Upper lobe of right lung (tissue), 1 donor: ENCODE data around the gene TM9SF3. TPM values are rescaled to one million over a fixed set of nuclear protein-coding genes. Genes with fewer than 3 reads are reported as not detected.

Source experiments
- ATAC-seq: fragments of 200-7000 bp; cut with Tn5 transposase; one replicate; pipeline ENCODE4 v1.9.1; 2020; ENCODE audit warnings: mild to moderate bottlenecking, moderate library complexity
- DNase-seq: peaks from one replicate; pipeline ENCODE4 v3.0.0-alpha.2; 2020
- H3K27ac ChIP-seq: fragments of 200-600 bp; one replicate; pipeline ENCODE4 v1.8.0; 2022
- H3K27me3 ChIP-seq: fragments of 200-600 bp; one replicate; pipeline ENCODE4 v1.8.0; 2022; ENCODE audit warnings: mild to moderate bottlenecking
- H3K36me3 ChIP-seq: fragments of 200-600 bp; one replicate; pipeline ENCODE4 v1.8.0; 2022
- H3K4me1 ChIP-seq: fragments of 200-600 bp; one replicate; pipeline ENCODE4 v1.8.0; 2022
- H3K4me3 ChIP-seq: fragments of 200-600 bp; one replicate; pipeline ENCODE4 v1.8.0; 2022; ENCODE audit warnings: mild to moderate bottlenecking
- H3K9me3 ChIP-seq: fragments of 200-600 bp; one replicate; pipeline ENCODE4 v1.8.0; 2022
- intact Hi-C: fragments of 100-400 bp; cut with DNase I; formaldehyde crosslinking; loops from one replicate; pipeline ENCODE4 v1.11.0; 2022
- total RNA-seq: library from RNA; stranded (reverse); fragmentation: NEBNext Ultra II Directional; extraction: Animal tissue kit (Norgen Biotek cat#: 25700); gene quantifications from one replicate; pipeline ENCODE4 v1.2.1, GENCODE V29; 2021
- TF ChIP-seq, protein P1 (sequence below): fragments of 200-600 bp; IDR thresholded peaks from one replicate; pipeline ENCODE4 v1.8.0; 2022; ENCODE audit warnings: antibody characterized with exemption
- donor health status: DM: no; HTN: yes; CAD: no; lungs with severe emphysema.

TM9SF3 gene
- total RNA-seq, 1 donor from 2014 or later: 123 TPM

DNA sequence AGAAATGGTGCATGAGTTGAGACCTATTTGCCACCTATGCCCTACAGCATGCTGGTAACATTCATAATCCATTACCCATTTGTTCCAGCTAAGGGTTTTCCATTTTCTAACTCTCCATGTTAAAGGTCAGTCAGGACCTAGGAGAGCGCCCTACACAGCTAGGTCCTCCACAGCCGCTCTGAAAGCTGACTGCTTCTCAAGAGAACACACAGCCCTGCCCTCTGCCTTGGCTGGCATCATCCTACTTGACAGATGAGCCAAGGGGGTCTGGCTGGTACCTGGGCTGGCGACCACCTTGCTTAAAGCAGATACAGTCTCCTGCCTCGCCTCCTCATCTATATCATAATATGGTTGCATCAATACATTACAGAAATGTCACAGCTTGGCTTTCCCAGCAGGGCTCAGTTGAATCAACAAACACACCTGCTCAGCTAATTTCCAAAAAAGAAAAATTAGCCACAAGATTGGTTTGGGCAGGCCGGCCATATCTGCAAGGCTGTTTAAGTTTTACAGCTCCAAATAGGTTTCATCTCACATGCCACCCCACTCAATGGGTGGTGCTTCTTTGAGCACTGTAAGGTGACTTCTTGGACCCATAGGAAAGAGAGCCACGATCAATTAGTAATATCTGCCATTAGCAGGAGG lies 90.4 kb downstream of the TM9SF3 start:
- peak; percentile 54 for ATAC-seq
- TF ChIP-seq, protein P1, sequence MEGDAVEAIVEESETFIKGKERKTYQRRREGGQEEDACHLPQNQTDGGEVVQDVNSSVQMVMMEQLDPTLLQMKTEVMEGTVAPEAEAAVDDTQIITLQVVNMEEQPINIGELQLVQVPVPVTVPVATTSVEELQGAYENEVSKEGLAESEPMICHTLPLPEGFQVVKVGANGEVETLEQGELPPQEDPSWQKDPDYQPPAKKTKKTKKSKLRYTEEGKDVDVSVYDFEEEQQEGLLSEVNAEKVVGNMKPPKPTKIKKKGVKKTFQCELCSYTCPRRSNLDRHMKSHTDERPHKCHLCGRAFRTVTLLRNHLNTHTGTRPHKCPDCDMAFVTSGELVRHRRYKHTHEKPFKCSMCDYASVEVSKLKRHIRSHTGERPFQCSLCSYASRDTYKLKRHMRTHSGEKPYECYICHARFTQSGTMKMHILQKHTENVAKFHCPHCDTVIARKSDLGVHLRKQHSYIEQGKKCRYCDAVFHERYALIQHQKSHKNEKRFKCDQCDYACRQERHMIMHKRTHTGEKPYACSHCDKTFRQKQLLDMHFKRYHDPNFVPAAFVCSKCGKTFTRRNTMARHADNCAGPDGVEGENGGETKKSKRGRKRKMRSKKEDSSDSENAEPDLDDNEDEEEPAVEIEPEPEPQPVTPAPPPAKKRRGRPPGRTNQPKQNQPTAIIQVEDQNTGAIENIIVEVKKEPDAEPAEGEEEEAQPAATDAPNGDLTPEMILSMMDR: no peak
- no peak for DNase-seq
- no peaks in the 10 kb centered on the region for H3K36me3 ChIP-seq
- H3K9me3 ChIP-seq: no peaks in the 10 kb centered on the region
- H3K27me3 ChIP-seq: peaks cover 3% of the 10 kb centered on the region
- no peaks in the 10 kb centered on the region for H3K4me1 ChIP-seq
- intact Hi-C loops: no loop called here
- H3K27ac ChIP-seq: no peak overlapping the region
- no peak overlapping the region for H3K4me3 ChIP-seq

- H3K4me1 ChIP-seq: no peaks in the 10 kb centered on the region
- H3K36me3 ChIP-seq: no peaks in the 10 kb centered on the region
- TF ChIP-seq, protein P1: no peak
- H3K9me3 ChIP-seq: no peaks in the 10 kb centered on the region
- DNase-seq: no peak
- ATAC-seq: no peak
- intact Hi-C loops: no loop called here
- no peak overlapping the region for H3K27ac ChIP-seq
- H3K4me3 ChIP-seq: no peak overlapping the region
- H3K27me3 ChIP-seq: no peaks in the 10 kb centered on the region
Measured at GRCh38 chr10:96495544-96495943, 91.3 kb downstream of the TM9SF3 start.

GRCh38 chr10:96494694-96495093 lies 92.1 kb downstream of the TM9SF3 start:
- H3K4me1 ChIP-seq: no peaks in the 10 kb centered on the region
- H3K27me3 ChIP-seq: no peaks in the 10 kb centered on the region
- DNase-seq: no peak
- intact Hi-C loops: no loop called here
- no peak for ATAC-seq
- H3K4me3 ChIP-seq: no peak overlapping the region
- no peak overlapping the region for H3K27ac ChIP-seq
- TF ChIP-seq, protein P1: no peak
- H3K9me3 ChIP-seq: no peaks in the 10 kb centered on the region
- no peaks in the 10 kb centered on the region for H3K36me3 ChIP-seq

DNA sequence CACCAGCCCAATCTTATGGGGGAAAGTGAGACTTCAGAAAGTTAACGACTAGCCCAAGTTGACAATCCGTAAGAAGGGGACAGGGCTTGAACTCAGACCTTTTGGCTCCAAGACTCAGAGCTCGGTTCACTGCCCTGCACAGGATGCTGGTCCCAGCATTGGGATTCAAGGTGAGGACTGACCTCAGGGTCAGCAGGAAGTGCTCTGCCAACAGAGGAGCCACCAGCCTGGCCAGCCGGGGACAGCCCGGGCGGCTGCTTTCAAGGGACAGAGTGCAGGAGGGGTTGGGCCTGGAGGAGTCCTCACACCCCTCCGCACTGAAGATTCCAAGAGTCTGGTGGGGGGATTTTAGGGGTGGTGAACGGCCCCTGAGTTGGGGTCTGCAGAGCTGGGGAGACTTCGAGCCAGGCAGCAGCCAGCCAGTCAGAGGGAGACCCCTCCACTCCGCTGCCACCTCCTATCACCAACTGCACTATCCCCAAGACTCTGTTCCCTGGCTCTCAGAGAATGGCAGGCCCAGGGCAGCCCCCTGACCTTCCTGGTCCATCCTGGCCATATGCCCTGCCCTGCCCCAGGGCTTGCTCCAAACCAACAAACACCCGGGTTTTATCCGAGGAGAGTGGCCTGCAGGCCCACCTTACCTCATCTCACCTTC lies 92.8 kb downstream of the TM9SF3 start:
- DNase-seq: no peak
- TF ChIP-seq, protein P1: no peak
- Histone ChIP-seq H3K4me3 (no peak overlapping the region), H3K4me1 (no peaks in the 10 kb centered on the region), H3K27ac (no peak overlapping the region), H3K36me3 (no peaks in the 10 kb centered on the region), H3K27me3 (no peaks in the 10 kb centered on the region), H3K9me3 (no peaks in the 10 kb centered on the region)
- intact Hi-C loops: no loop called here
- peak; percentile 10 for ATAC-seq

- DNase-seq (no peak), ATAC-seq (no peak)
- Histone ChIP-seq H3K36me3 (no peaks in the 10 kb centered on the region), H3K4me3 (no peak overlapping the region), H3K27me3 (no peaks in the 10 kb centered on the region), H3K27ac (no peak overlapping the region), H3K9me3 (no peaks in the 10 kb centered on the region), H3K4me1 (no peaks in the 10 kb centered on the region)
- TF ChIP-seq, protein P1: no peak
- intact Hi-C loops: no loop called here
Measured at GRCh38 chr10:96493254-96493653, 93.6 kb downstream of the TM9SF3 start.
